ENCODE results near the gene TLCD5.

Gene TLCD5

DNA sequence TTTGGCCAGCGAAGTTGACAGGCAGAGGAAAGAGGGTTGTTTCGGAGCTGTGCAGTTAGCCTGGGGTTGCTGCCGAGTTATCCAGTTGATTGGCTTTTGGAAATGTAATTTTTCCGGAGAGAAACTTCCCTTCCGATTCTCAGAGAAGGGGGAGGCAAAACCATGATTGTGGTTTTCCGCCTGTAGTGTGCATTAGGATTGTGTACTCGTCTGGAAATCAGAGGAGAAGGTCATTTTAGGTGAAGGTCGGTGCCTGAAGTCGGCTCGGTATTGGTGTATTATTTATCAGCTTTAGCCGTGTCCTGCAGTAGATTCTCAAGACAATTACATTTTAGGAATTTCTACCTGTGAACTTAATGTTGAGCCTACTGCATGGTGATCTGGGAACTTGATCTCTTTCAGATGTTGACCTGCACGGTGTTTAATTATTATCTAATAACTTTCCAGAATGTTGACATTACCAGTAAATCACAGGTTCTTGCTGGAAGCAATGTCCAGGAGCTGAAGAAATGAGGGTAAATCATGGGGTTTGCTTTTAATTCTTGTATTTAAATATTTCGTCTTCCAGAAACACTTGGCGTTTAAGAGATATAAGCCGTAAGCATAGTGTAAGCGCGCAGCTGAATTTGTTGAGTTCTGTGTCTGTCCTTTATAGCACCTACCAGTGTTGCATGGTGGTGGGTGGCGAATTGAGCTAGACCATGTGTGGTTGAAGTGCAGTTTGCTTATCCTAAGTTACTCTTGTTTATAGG lies 12.4 kb downstream of the TLCD5 start:
- DNase-seq (ENCODE audit: low spot score), result no peak

DNA sequence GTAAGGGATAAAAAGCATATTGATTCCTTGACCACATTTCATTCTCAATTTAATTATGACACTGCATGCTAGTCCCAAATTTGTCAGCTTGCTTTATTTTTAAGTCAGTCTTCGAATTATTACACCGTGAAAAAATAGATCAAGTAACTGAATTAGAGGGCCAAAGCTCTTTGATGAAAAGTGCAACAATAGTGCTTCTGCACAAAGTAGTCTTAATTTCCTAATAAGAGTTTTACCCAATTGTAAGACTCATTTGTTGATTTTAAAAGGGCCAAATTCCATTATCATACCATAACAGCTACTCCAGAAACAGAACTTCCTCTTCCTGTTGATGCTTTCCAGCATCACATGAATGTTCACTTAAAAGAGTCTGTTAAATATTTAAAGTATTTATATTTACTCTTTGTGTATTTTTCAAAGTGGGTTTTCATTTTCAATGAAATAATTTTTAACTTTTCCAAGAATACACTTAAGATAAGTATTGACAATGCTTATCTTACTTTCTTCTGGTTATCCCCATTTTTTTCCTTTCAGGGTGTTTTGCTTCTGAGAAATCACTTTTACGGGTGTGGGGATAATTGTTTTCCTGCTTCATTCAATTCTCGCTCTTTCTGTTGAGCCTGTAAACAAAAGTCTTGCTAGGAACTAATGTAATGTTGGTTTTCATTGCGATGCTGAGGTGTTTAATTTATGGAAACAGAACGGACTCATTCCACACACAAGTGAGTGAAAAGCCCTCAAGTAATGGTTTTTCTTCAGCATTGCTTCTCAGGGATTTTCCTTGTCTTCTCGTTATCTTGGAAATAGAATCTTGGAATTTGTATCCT lies 13.2 kb downstream of the TLCD5 start:
- no peak for DNase-seq (ENCODE audit: low spot score)

DNA sequence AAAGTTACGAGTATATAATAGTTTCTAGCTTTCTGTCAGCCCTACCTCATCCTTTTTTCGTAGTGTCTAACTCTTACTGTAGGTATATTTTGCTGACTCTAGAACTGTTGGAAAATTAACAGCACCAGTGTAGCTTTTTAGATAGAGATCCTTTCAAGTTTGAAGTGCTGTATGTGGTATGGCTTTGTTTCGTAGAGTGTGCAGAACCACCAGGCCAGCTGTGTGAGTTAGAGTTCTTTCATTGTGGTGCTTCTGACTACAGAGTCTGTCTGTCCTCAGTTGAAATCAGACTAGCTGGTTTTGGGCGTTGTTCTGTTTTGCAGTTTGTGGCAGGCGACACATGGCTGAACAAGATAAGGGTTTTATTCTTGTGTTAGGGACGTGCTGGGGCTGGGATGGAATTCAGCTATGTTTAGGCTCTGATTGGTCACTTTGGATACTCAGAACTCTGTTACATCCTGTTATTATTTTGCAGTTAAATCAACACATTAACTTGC lies 14.3 kb downstream of the TLCD5 start:
- peak; percentile 59 for DNase-seq (ENCODE audit: low spot score)

DNA sequence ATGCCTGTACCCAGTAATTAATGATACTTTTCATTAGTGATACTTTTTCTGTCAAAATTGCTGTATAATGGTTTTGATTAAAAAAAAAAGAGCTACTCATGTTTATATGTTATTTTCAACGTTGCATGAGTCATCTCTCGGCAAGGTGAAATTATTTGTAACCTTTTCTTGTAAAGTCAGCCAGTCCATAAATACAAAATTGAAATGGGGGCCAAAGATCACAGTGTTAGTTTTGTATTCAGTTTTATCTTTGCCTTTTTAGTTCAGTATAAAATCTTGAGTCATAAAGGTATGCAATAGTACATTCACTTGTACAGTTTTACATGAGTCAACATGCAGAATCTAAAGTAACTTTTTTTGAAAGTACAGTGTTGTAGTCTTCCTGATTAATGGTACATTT lies 15.4 kb downstream of the TLCD5 start:
- no peak for DNase-seq (ENCODE audit: low spot score)

DNA sequence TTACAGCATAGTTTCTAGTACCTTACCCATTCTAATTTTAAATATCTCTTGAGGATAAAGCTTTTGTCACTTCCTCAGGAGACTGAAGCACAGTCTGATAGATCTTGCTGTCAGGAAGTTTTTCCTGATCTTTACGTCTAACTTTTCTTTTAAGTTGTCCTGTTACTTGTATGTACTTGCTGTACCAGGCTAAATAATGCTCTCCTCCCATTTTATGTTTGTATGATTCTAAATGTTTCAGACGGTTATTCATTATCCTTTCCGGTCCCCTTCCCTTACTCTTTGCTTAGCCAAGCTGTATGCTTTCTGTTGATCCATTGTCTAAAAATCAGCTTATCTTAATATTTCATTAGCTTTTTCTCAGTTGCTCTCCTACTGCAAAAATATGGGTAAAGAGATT lies 17.1 kb downstream of the TLCD5 start:
- DNase-seq (ENCODE audit: low spot score), result no peak

DNA sequence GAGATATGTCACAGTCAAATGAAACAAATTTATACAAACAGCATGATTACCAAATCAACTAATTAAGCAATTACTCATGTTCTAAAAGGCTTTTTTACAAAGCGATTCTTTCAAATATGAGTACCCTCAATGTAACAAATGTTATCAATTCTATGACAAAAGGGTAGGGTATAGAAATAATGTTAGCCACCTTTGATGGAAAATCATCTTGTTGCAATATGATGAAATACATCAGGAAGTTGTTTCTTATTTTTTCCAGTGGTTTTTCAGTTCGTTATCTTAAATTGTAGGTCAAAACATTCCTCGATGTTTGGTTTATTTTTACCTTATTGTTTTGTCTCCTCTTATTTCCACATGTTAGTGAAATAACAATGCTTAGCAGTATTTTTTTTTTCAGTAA lies 17.6 kb downstream of the TLCD5 start:
- no peak for DNase-seq (ENCODE audit: low spot score)

DNA sequence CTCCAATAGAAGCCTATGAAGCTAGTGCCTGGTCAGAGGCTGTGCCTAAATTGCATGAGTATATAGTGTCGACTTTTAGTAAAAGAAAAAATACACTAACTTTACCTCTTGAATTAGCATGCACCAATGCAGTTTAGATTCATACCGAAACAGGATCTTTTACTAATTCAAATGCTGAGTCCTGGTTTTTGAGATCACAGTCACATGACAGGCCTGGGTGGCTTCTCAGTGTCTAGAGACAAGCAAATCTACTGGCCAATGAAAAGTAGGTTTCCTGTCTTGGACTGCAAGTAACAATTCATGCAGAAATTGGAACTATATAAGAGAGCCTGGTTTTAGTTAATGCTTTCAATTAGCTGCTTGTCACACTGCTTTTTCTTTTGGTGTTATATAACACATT lies 18.3 kb downstream of the TLCD5 start:
- no peak for DNase-seq (ENCODE audit: low spot score)

DNA sequence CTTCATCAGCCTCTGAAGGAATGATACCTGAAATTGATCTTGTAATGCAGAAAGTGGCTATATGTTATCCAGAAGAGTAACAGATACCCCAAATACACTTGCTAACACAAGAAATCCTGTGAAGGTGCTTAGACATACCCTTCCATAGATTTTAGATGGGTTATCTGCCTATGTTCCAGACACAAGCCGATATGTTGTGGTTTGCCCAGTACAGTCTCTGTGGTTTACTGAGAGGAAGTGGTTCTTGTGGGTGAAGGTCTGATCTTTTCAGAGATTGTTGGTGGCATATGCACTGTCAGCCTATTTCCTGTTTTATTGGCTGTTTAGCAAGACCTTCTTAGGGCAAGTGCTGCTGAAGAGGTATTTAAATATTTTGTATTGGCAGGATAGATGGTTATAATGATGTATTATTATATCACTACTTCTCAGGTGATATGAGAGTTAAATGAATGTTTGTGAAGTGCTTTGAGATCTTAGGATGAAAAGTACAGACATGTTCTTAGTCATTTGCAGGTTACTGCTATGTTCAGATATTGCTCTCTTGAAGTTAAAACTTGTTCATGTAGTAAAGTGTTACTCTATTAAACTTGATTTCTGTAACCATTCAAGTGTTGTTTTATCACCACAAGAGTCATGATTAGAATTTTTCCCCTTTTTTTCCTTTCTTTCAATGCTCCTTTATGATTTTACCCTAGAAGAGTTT lies 19.4 kb downstream of the TLCD5 start:
- DNase-seq (ENCODE audit: low spot score), result peak; percentile 57

DNA sequence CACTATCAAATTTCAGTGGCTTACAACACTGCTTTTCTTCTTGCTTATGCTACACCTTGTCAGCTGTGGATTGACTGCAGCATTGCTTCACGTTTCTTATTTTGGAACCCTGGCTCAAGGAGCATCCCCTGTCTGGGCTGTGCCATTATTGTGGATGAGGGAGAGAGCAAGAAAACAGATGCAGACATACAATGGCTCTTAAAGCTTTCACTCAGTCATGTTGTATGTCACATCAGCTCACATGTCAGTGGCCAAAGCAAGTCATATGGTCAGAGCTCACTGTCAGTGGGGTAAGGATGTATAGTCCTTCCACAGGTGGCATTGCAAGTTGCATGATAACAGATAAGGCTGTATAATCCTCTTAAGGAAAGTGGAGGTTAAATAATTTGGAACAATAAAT lies 21.1 kb downstream of the TLCD5 start:
- no peak for DNase-seq (ENCODE audit: low spot score)

DNA sequence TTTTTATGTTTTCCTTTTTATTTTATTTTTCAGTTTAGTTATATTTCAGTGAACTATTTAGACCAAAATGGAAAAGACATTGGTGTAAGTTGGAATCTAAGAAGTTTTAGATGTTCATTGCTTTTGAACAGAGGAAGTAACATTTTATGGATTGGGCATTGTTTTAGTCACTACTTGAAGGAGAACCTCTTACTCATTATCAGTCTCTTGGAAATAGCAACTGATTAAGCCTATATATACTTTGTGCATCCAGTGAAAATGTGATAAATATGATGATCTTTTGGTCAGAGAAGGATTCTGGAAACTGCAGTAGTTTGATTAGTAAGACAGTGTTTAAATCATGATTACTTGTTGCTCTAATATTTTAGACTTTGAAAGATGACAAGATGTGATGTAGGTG lies 25.5 kb downstream of the TLCD5 start:
- no peak for DNase-seq (ENCODE audit: low spot score)

DNA sequence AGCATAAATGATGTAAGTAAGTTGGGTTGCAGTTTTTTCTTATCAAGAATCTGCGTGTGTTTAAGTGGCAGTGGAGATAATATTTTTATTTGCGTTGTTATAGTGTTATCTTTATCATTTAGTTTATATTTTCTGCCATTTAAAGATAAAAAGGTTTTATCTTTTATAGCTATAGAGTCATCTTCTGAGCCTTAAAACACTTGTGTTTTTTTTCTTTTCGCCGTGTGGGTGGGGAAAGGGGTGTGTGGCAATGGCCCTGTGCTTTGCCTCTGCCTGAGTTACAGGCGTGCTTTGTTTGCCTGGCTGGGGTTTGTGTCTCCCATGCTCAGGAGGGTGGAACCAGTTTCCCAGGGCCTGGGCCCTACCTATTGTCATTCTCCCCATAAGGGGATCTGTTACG lies 27.3 kb downstream of the TLCD5 start:
- DNase-seq (ENCODE audit: low spot score), result no peak

DNA sequence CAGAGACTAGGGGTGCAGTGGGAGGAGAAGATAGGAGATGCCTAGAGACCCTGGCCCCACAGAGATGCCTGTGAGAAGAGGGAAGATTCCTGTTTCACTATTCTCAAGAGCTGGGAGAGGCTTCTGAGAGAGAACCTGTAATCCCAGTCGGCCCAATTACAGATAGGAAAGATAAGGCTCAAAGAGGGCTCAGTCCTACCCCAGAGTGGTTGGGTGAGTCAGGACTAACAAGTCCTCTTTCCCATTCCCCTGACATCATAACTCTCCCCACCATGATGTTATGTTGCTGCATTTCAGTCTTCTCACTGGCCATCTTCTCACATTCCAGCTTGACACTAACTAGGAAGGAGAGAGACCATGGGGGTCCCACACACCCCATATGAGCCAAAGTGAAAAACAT lies 29.0 kb downstream of the TLCD5 start:
- DNase-seq (ENCODE audit: low spot score), result no peak

DNA sequence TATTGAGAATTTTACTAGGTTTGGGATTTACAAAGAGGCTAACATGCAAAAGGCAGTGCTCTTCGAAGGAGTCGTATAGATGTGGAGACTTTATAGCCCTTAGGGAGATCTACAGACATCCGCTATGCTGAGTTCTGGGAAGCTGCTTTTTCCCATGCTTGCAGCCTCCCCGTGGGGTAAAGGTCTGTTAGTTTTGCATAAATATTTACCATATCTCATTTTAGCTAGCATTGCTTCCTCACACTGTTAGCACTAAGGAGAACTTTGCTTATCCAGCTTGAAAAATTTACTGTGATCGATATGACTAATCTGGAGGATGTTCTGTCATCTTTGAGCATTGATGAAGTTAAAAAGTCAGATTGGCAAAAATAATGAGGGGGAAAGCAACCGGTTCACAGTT lies 29.7 kb downstream of the TLCD5 start:
- no peak for DNase-seq (ENCODE audit: low spot score)

DNA sequence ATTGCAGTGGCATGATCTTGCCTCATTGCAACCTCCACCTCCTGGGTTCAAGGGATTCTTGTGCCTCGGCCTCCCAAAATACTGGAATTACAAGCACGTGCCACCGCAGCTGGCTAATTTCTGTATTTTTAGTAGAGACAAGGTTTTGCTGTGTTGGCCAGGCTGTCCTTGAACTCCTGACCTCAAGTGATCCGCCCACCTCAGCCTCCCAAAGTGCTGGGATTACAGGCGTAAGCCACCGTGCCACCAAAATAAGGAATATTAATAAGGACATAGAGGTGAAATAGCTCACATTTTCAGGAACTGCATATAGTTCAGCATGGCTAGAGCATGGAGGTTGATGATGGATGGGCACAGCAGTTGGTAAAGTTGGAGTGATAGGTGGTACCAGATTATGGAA lies 32.5 kb downstream of the TLCD5 start:
- no peak for DNase-seq (ENCODE audit: low spot score)

DNA sequence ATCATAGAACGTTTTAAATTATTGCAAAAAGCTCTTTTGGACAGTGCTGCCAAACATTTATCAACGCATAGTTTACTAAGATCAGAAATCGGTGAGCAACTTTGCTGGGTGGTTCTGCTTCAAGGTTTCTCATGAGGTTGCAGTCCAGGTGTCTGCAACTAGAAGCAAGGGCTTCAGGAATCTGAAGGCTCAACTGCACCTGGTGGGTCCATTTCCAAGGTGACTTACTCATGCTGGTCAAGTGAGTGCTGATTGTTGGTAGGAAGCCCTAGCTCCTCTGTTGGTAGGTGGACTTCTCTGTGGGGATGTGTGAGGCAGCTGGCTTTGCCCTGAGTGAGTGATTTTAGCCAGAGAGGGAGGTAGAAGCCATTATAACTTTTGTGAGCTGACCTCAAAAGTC lies 33.6 kb downstream of the TLCD5 start:
- no peak for DNase-seq (ENCODE audit: low spot score)

DNA sequence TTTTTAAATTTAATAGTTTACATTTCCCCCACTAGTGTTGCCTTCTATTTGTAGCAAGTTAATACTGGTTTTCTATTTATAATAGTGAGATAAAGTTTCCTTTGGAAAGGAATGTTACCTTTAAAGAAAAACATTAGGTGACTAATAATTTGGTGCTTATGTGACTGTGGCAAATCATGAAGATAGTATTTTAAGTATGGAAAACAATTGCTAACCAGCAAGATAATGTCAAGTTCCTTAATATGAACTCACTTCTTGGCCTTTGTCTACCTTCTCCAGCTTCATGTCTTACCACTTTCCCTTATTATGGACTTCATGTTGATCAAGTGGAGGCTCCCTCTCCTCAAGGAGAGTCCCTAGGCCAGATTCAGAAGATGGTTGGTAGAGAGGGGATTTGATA lies 38.3 kb downstream of the TLCD5 start:
- no peak for DNase-seq (ENCODE audit: low spot score)

DNA sequence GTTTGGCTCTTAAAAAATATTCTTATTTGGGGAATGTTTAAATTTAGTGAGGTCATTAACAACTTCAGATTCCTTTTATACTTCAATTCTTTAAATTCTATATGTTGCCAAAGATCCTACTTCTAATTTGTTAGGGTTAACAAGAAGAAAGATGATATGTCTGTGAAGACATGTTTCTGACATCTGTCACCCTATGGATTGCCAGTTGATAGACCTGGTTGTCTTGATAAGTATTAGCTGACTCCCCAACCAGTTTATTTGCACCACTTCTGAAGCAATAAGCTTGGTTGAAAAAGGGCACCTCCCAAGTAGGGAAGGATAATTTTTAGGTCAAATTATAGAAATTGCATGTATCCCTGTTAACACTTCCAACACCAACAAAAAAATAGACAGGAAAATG lies 40.4 kb downstream of the TLCD5 start:
- no peak for DNase-seq (ENCODE audit: low spot score)

DNA sequence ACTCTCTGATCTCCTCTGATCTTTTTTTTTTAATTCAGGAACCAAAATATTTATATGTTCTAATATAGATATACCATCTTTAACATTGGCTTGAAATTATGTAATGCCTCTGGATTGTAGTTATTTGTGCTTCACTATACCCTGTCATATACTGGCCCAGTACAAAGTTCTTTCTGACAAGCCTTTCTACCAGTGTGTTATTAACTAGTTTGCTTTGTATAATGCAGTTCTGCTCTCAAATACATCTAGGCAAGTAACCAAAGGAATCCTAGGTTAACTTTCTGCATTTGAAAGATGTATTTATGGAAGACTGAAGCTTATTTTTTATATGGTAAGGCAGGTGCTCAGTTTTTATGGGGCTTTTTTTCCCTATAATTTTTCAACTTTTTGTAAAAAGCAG lies 47.2 kb downstream of the TLCD5 start:
- DNase-seq (ENCODE audit: low spot score), result no peak

DNA sequence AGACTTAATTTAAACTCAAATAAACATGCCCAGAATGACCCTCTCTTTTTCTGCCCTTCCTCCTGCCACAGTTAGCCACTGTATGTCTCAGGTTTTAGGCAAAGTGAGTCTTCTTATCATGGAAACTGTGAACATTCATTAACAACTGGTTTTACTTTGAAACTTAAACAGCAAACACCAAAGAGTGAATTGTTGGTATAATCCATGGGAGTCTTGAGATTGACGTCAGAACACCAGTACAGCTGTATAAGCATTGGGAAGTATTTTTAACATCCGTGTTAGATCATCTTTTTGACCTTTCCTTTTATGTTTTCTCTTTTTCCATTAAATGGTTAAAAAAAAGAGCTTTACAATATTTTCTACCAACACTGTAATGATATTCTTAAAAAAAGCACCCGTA lies 50.0 kb downstream of the TLCD5 start:
- DNase-seq (ENCODE audit: low spot score), result no peak

DNA sequence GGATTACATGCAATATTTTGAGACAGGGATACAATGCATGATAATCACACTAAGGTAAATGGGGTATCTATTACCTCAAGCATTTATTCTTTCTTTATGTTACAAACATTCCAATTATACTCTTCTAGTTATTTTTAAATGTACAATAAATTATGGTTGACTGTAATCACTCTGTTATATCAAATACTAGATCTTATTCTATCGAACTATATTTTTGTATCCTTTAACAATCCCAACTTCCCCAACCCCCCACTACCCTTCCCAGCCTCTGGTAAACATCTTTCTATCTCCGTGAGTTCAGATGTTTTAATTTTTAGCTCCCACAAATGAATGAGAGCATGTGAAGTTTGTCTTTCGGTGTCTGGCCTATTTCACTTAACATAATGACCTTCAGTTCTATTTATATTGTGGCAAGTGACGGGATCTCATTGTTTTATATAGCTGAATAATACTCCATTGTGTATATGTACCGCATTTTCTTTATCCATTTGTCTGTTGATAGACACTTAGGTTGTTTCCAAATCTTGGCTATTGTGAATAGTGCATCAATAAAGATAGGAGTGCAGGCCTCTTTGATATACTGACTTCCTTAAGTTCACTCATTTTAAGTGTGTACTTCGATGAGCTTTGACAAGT lies 51.6 kb downstream of the TLCD5 start:
- DNase-seq (ENCODE audit: low spot score), result no peak

DNA sequence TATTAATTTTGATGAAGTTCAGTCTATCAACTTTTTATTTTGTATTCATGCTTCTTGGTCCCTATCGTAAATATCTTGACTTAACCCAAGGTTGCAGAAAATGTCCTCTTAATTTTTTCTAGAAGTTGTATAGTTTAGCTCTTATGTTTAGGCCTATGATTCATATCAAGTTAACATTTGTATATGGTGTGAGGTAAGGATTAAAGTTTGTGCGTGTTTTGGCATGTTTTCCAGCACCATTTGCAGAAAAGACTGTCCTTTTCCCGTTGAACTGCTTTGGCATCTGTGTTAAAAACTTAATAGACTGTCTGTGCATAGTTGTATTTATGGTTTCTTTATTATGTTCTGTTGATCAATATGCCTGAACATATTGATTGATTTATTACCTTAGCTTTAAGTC lies 53.4 kb downstream of the TLCD5 start:
- no peak for DNase-seq (ENCODE audit: low spot score)

DNA sequence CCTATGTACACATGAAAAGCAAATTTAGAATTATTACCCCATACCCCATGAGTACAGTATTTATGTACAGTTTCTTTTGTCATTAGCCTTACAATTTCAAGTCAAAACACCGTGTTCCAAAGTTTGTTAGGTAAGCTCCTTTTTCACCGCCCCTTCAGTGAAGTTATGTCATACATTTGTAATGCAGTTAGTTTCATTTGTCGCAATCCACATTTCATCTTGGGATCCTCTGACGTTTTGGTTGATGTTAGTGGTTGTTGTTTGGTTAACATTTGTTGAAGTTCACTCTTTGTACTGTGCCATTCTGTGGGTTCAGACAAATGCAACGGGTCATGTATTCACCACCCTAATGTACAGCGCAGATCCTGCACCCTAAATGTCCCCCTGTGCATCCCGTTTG lies 56.3 kb downstream of the TLCD5 start:
- no peak for DNase-seq (ENCODE audit: low spot score)
